ENCODE results near the gene GNB5. TPM values are rescaled to one million over a fixed set of nuclear protein-coding genes. Genes with fewer than 3 reads are reported as not detected.

GNB5 gene
- total RNA-seq, 2 experiments from 2014 or later: 24.0 to 25.1 TPM

GRCh38 chr15:52078876-52079700, 112.1 kb downstream of the GNB5 start:
- intact Hi-C loops (cut with micrococcal nuclease): loop anchor here (1.0 to 10.0 kb wide), 4 partner anchors 58 to 192 kb away; no protein-coding TSS in a partner anchor
- H3K4me3 Mint-ChIP-seq: no peak overlapping the region
- CTCF ChIA-PET: interaction anchor here (0.6 to 7.9 kb wide), 46 partner anchors 8 to 356 kb away, joined by 3 to 77 read pairs (median 4); partner anchors contain the start of genes BCL2L10 and LEO1
- no peaks in the 10 kb centered on the region for H3K36me3 Mint-ChIP-seq
- no peaks in the 10 kb centered on the region for H3K27me3 Mint-ChIP-seq
- no peak overlapping the region for H3K27ac Mint-ChIP-seq
- H3K4me1 Mint-ChIP-seq (ENCODE audit: low read depth): peaks cover 13% of the 10 kb centered on the region
- POLR2A ChIA-PET: no interaction called here
- H3K9me3 Mint-ChIP-seq: no peaks in the 10 kb centered on the region
- peak; percentile 87 for DNase-seq

GRCh38 chr15:52078197-52078875, 112.9 kb downstream of the GNB5 start:
- H3K27ac Mint-ChIP-seq: no peak overlapping the region

GRCh38 chr15:52076889-52077781, 114.1 kb downstream of the GNB5 start:
- no peaks in the 10 kb centered on the region for H3K27me3 Mint-ChIP-seq
- intact Hi-C loops (cut with micrococcal nuclease): loop anchor here (5.0 to 10.0 kb wide), 2 partner anchors 148 to 190 kb away; no protein-coding TSS in a partner anchor
- POLR2A ChIA-PET: no interaction called here
- H3K36me3 Mint-ChIP-seq: no peaks in the 10 kb centered on the region
- H3K4me1 Mint-ChIP-seq (ENCODE audit: low read depth): peaks cover 9% of the 10 kb centered on the region
- peak overlapping the region; percentile 3 for H3K27ac Mint-ChIP-seq
- no peak overlapping the region for H3K4me3 Mint-ChIP-seq
- DNase-seq: peak; percentile 44
- no peaks in the 10 kb centered on the region for H3K9me3 Mint-ChIP-seq
- CTCF ChIA-PET: interaction anchor here (0.6 to 7.9 kb wide), 17 partner anchors 9 to 518 kb away, joined by 3 to 77 read pairs (median 5); partner anchors contain the start of gene LEO1

More at GRCh38 chr15:52078197-52078875, 112.9 kb downstream of the GNB5 start:
- H3K27me3 Mint-ChIP-seq: no peaks in the 10 kb centered on the region
- intact Hi-C loops (cut with micrococcal nuclease): loop anchor here (5.0 to 10.0 kb wide), 2 partner anchors 146 to 191 kb away; no protein-coding TSS in a partner anchor
- DNase-seq: no peak
- ChIA-PET CTCF (interaction anchor here (0.6 to 7.9 kb wide), 46 partner anchors 9 to 429 kb away, joined by 3 to 77 read pairs (median 4); partner anchors contain the start of genes BCL2L10 and LEO1), POLR2A (no interaction called here)
- no peak overlapping the region for H3K4me3 Mint-ChIP-seq
- no peaks in the 10 kb centered on the region for H3K36me3 Mint-ChIP-seq
- H3K4me1 Mint-ChIP-seq (ENCODE audit: low read depth): peaks cover 13% of the 10 kb centered on the region
- no peaks in the 10 kb centered on the region for H3K9me3 Mint-ChIP-seq

- Mint-ChIP-seq H3K27ac (no peak overlapping the region), H3K9me3 (no peaks in the 10 kb centered on the region), H3K27me3 (no peaks in the 10 kb centered on the region), H3K4me1 (ENCODE audit: low read depth) (peaks cover 11% of the 10 kb centered on the region), H3K4me3 (no peak overlapping the region), H3K36me3 (no peaks in the 10 kb centered on the region)
- ChIA-PET CTCF (interaction anchor here (1.2 to 7.9 kb wide), 2 partner anchors 8 to 90 kb away, joined by 3 to 77 read pairs; no protein-coding TSS in a partner anchor), POLR2A (no interaction called here)
- no peak for DNase-seq
- intact Hi-C loops (cut with micrococcal nuclease): loop anchor here (10.0 kb wide), 1 partner anchor 153 kb away; no protein-coding TSS in a partner anchor
Measured at GRCh38 chr15:52071570-52071969, 119.6 kb downstream of the GNB5 start.

GRCh38 chr15:52069559-52069958, 121.6 kb downstream of the GNB5 start:
- CTCF ChIA-PET: interaction anchor here (0.9 to 7.9 kb wide), 4 partner anchors 10 to 158 kb away, joined by 3 to 77 read pairs (median 6); partner anchors contain the start of gene LEO1
- no peak for DNase-seq
- Mint-ChIP-seq H3K4me1 (ENCODE audit: low read depth) (peaks cover 13% of the 10 kb centered on the region), H3K9me3 (no peaks in the 10 kb centered on the region), H3K27ac (no peak overlapping the region), H3K4me3 (no peak overlapping the region), H3K36me3 (peaks cover 3% of the 10 kb centered on the region), H3K27me3 (no peaks in the 10 kb centered on the region)
- intact Hi-C loops (cut with micrococcal nuclease): no loop called here
- POLR2A ChIA-PET: no interaction called here

- H3K36me3 Mint-ChIP-seq: peaks cover 16% of the 10 kb centered on the region
- peaks cover 13% of the 10 kb centered on the region for H3K4me1 Mint-ChIP-seq (ENCODE audit: low read depth)
- H3K27ac Mint-ChIP-seq: no peak overlapping the region
- H3K27me3 Mint-ChIP-seq: no peaks in the 10 kb centered on the region
- DNase-seq: no peak
- CTCF ChIA-PET: interaction anchor here (7.9 kb wide), 1 partner anchor 12 kb away, joined by 77 read pairs; no protein-coding TSS in a partner anchor
- no peak overlapping the region for H3K4me3 Mint-ChIP-seq
- intact Hi-C loops (cut with micrococcal nuclease): no loop called here
- no peaks in the 10 kb centered on the region for H3K9me3 Mint-ChIP-seq
- POLR2A ChIA-PET: no interaction called here
Measured at GRCh38 chr15:52068004-52068615, 123.1 kb downstream of the GNB5 start.

GRCh38 chr15:52067545-52067926, 123.7 kb downstream of the GNB5 start:
- CTCF ChIA-PET: interaction anchor here (7.9 kb wide), 1 partner anchor 12 kb away, joined by 77 read pairs; no protein-coding TSS in a partner anchor

GRCh38 chr15:52066842-52067544, 124.2 kb downstream of the GNB5 start:
- CTCF ChIA-PET: interaction anchor here (1.2 to 7.9 kb wide), 2 partner anchors 13 to 72 kb away, joined by 3 to 77 read pairs; no protein-coding TSS in a partner anchor
- Mint-ChIP-seq H3K27me3 (no peaks in the 10 kb centered on the region), H3K4me3 (no peak overlapping the region), H3K4me1 (ENCODE audit: low read depth) (peaks cover 13% of the 10 kb centered on the region), H3K27ac (no peak overlapping the region), H3K9me3 (no peaks in the 10 kb centered on the region), H3K36me3 (peaks cover 16% of the 10 kb centered on the region)
- POLR2A ChIA-PET: no interaction called here
- DNase-seq: no peak
- intact Hi-C loops (cut with micrococcal nuclease): no loop called here

More at GRCh38 chr15:52067545-52067926, 123.7 kb downstream of the GNB5 start:
- Mint-ChIP-seq H3K27ac (no peak overlapping the region), H3K4me3 (no peak overlapping the region), H3K4me1 (ENCODE audit: low read depth) (peaks cover 13% of the 10 kb centered on the region), H3K36me3 (peaks cover 16% of the 10 kb centered on the region), H3K27me3 (no peaks in the 10 kb centered on the region), H3K9me3 (no peaks in the 10 kb centered on the region)
- intact Hi-C loops (cut with micrococcal nuclease): no loop called here
- POLR2A ChIA-PET: no interaction called here
- DNase-seq: no peak

Measured in activated CD4-positive, alpha-beta memory T cell treated with anti-CD3 and anti-CD28 coated beads for 36 hours (primary cell).